ENCODE results near the gene NKAIN4. TPM values are rescaled to one million over a fixed set of nuclear protein-coding genes. Genes with fewer than 3 reads are reported as not detected.

NKAIN4 gene
- total RNA-seq, 1 donor from 2014 or later, result 1.1 TPM

DNA sequence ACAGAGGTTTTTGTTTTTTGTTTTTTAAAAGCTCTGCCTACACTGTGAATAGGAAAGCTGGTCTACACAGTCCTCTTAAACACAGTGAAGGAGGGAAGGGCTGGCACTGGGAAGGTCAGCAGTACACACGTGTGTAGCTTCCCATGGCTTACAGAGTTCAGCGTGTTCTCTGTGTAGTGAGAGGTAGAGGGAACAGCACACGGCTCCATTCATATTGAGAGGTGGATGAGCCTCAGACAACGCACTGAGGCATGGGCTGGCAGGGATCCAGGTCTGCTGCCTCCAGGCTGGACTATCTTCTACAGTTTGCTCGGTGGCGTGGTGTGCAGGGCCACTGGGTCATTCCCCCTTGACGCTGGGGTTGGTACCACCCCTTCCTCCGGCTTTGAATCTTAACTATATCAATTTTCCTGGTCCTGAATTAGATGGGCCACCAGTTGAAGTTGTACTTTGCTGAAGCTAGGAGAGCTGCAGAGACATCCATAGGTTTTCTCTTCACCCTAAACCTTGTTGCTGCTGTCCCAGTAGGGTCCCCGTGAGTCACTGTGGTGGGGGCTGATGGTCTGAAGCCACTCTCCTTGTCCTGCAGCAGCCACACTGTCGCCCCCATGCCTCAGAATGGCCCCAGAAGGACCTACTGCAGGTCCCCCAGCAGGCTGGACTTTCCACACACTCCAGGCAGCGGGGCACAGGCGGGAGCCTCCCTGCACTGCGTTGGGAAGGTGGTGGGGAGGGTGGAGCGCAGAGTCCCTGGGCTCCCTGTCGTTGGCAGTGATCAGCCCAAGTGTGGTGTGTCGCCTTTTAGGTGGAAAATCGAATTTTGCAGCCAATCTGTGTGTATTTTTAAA lies 20.3 kb upstream of the NKAIN4 start:
- no peak for TF ChIP-seq CTCF (IDR thresholded peaks at IDR 0.05; ENCODE audit: insufficient read depth, low read length, severe bottlenecking)
- no peak for FAIRE-seq
- DNase-seq (ENCODE audit: low read depth), result no peak
- H3K27me3 ChIP-seq (ENCODE audit: control insufficient read depth, insufficient read depth, low read length), result no peaks in the 10 kb centered on the region
- H3K36me3 ChIP-seq (ENCODE audit: control insufficient read depth, insufficient read depth, low read length), result peaks cover 24% of the 10 kb centered on the region
- no peak overlapping the region for H3K4me3 ChIP-seq (ENCODE audit: low read depth, low read length)

GRCh38 chr20:63273635-63274380 lies 19.5 kb upstream of the NKAIN4 start:
- TF ChIP-seq CTCF (IDR thresholded peaks at IDR 0.05; ENCODE audit: insufficient read depth, low read length, severe bottlenecking), result no peak
- Histone ChIP-seq H3K4me3 (ENCODE audit: low read depth, low read length) (peak overlapping the region; percentile 72), H3K36me3 (ENCODE audit: control insufficient read depth, insufficient read depth, low read length) (peaks cover 21% of the 10 kb centered on the region), H3K27me3 (ENCODE audit: control insufficient read depth, insufficient read depth, low read length) (no peaks in the 10 kb centered on the region)
- no peak for FAIRE-seq
- DNase-seq (ENCODE audit: low read depth), result peak; percentile 43

DNA sequence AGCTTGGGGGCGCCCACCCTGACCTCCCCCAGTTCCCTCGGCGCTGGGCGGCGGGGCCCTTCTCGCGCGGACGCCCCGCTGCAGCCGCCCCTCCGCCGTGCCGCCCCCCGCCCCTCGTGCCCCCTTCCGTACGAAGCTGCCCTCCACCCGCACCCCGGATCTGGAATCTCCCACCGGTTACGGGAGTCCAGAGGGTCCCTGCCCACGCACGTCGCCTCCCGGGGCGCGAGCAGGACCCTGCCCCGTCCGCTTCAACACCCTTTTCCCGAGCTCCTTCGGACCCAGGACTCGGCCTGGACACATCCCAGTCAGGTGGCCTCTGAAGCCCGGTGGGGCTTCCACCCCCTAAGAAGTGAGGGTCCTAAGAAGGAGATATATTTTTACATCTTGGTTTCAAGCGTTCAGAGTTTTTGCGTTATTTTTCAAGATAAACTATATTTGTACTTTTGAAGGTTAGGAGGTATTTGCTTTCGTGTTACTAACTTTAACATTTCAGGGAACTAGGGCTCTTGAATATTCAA lies 18.9 kb upstream of the NKAIN4 start:
- H3K4me3 ChIP-seq (ENCODE audit: low read depth, low read length), result peak overlapping the region; percentile 72
- no peak for TF ChIP-seq CTCF (IDR thresholded peaks at IDR 0.05; ENCODE audit: insufficient read depth, low read length, severe bottlenecking)
- H3K36me3 ChIP-seq (ENCODE audit: control insufficient read depth, insufficient read depth, low read length), result peaks cover 14% of the 10 kb centered on the region
- no peak for DNase-seq (ENCODE audit: low read depth)
- H3K27me3 ChIP-seq (ENCODE audit: control insufficient read depth, insufficient read depth, low read length), result no peaks in the 10 kb centered on the region
- no peak for FAIRE-seq

DNA sequence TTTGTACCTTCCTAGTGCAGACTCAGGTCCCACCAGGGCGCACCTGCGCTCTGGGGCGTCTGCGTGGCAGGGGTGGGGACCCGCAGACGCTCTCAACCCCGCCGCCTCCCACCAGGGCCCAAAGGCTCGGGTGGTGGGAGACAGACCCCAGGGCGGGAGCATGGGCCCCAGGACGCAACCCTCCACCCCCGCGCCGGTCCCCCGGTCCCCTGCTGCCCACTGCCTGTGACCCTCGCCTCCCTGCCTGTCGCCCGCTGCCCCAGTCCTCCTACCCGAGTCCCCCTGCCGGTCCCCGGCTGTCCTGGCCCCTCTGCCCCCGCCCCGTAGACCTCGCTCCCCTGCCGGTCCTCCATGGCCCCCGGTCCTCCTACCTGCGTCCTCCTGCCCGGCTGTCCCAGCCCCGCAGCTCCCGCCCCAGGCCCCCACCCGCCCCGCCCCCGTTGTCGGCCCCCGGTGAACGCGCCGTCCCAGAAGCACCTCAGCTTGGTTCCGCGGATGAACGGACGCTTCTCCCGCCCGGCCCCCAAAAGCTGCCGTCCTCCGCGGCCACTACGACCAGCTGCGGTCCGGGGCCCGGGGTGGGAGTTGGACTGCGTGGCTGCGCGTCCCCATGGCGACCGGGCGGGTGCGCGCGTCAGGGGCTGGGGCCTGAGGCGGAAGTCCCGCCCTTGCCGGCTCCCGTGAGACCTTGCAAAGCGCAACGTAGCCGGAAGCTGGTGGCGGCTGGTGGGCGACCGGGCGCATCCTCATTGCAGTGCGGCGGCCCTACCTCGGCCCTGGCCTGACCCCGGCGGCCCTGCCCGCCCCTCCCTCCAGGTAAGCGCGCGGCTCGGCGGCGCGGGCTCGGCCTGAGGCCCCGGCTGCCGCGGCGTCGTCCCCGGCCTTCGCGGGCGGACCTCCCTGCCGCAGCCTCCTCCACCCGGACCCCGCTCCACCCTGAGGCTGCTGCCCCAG lies 18.1 kb upstream of the NKAIN4 start, which contains the start of gene ARFGAP1:
ARFGAP1 (plus strand) TSS at position 709 of the 954 bp plus-strand sequence. CDS start 2,768 bp downstream, outside the sequence.
- DNase-seq (ENCODE audit: low read depth) (peak; percentile 71), FAIRE-seq (no peak)
- no peak for TF ChIP-seq CTCF (IDR thresholded peaks at IDR 0.05; ENCODE audit: insufficient read depth, low read length, severe bottlenecking)
- peak within 1 kb of the TSS; percentile 72 for H3K4me3 ChIP-seq (ENCODE audit: low read depth, low read length)
- peaks cover 9% of the 10 kb centered on the region for H3K36me3 ChIP-seq (ENCODE audit: control insufficient read depth, insufficient read depth, low read length)
- H3K27me3 ChIP-seq (ENCODE audit: control insufficient read depth, insufficient read depth, low read length), result peaks cover 1% of the 10 kb centered on the region

DNA sequence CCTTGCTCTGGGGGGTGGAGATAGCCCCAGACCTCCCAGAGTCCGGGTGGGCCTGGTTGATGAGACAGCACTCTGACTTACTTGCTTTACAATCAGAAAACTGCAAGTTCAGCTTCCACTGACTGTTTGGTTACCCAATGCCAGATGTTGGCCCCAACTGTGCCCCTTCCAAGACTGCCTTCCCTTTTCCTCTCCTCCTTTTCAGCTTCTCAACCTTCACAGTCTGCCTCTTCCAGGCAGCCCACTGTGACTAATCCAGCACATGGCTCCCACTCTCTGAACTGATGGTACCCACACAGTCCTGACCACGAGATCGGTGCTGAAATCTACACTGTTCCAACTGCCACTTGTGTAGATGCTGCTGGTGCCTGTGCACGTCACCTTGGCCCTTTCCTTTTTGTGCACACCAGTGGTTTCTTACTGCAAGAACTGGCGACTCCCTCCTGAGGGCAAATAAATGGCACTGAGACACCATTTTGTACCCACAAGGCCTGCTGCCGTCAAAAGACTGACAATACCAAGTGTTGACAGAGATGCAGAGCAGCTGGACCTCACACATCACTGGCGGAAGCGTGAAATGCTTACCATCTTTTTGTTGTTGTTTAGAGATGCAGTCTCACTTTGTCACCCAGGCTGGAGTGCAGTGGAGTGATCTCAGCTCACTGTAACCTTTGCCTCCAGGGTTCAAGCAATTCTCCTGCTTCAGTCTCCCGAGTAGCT lies 16.5 kb upstream of the NKAIN4 start:
- Histone ChIP-seq H3K27me3 (ENCODE audit: control insufficient read depth, insufficient read depth, low read length) (peaks cover 1% of the 10 kb centered on the region), H3K36me3 (ENCODE audit: control insufficient read depth, insufficient read depth, low read length) (peaks cover under 1% of the 10 kb centered on the region), H3K4me3 (ENCODE audit: low read depth, low read length) (no peak overlapping the region)
- DNase-seq (ENCODE audit: low read depth) (no peak), FAIRE-seq (no peak)
- no peak for TF ChIP-seq CTCF (IDR thresholded peaks at IDR 0.05; ENCODE audit: insufficient read depth, low read length, severe bottlenecking)

Measured in bronchial epithelial cell (primary cell).